Measurements from ENCODE around the gene IFRD2. TPM values are rescaled to one million over a fixed set of nuclear protein-coding genes. Genes with fewer than 3 reads are reported as not detected.

The IFRD2 gene
- total and polyA plus RNA-seq, 2 of the 13 experiments (the other 11 are each of a cell fraction or from before 2014, with no cell fraction given) = 32.8 to 96.1 TPM

- TF ChIP-seq ZBTB20 (CRISPR knock-in tag; IDR thresholded peaks at IDR 0.05; ENCODE audit: borderline replicate concordance, low read depth) = peak; percentile 71
- TF ChIP-seq HMGXB3 (CRISPR knock-in tag; IDR thresholded peaks at IDR 0.05; ENCODE audit: borderline replicate concordance) = no peak
- TF ChIP-seq, protein P1, sequence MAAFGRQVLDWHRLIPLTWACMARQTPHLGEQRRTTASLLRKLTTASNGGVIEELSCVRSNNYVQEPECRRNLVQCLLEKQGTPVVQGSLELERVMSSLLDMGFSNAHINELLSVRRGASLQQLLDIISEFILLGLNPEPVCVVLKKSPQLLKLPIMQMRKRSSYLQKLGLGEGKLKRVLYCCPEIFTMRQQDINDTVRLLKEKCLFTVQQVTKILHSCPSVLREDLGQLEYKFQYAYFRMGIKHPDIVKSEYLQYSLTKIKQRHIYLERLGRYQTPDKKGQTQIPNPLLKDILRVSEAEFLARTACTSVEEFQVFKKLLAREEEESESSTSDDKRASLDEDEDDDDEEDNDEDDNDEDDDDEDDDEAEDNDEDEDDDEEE (CRISPR knock-in tag; IDR thresholded peaks at IDR 0.05) = 0 out of 2 replicates have a peak, but pooled peaks have one; percentile 32
- TF ChIP-seq ZNF256 (CRISPR knock-in tag; conservative IDR thresholded peaks at IDR 0.05) = no peak
- TF ChIP-seq ZNF460 (CRISPR knock-in tag; IDR thresholded peaks at IDR 0.05; ENCODE audit: borderline replicate concordance) = no peak
- TF ChIP-seq, protein P2, sequence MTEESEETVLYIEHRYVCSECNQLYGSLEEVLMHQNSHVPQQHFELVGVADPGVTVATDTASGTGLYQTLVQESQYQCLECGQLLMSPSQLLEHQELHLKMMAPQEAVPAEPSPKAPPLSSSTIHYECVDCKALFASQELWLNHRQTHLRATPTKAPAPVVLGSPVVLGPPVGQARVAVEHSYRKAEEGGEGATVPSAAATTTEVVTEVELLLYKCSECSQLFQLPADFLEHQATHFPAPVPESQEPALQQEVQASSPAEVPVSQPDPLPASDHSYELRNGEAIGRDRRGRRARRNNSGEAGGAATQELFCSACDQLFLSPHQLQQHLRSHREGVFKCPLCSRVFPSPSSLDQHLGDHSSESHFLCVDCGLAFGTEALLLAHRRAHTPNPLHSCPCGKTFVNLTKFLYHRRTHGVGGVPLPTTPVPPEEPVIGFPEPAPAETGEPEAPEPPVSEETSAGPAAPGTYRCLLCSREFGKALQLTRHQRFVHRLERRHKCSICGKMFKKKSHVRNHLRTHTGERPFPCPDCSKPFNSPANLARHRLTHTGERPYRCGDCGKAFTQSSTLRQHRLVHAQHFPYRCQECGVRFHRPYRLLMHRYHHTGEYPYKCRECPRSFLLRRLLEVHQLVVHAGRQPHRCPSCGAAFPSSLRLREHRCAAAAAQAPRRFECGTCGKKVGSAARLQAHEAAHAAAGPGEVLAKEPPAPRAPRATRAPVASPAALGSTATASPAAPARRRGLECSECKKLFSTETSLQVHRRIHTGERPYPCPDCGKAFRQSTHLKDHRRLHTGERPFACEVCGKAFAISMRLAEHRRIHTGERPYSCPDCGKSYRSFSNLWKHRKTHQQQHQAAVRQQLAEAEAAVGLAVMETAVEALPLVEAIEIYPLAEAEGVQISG (CRISPR knock-in tag; IDR thresholded peaks at IDR 0.05) = peak; percentile 96
- peak; percentile 48; the same call in 1 of the 2 replicates for TF ChIP-seq ZNF274 (CRISPR knock-in tag; IDR thresholded peaks at IDR 0.05)
- TF ChIP-seq SMC3 (IDR thresholded peaks at IDR 0.05; ENCODE audit: low read length) = no peak
- TF ChIP-seq ZNF850 (CRISPR knock-in tag; conservative IDR thresholded peaks at IDR 0.05) = no peak
- TF ChIP-seq, protein P3, sequence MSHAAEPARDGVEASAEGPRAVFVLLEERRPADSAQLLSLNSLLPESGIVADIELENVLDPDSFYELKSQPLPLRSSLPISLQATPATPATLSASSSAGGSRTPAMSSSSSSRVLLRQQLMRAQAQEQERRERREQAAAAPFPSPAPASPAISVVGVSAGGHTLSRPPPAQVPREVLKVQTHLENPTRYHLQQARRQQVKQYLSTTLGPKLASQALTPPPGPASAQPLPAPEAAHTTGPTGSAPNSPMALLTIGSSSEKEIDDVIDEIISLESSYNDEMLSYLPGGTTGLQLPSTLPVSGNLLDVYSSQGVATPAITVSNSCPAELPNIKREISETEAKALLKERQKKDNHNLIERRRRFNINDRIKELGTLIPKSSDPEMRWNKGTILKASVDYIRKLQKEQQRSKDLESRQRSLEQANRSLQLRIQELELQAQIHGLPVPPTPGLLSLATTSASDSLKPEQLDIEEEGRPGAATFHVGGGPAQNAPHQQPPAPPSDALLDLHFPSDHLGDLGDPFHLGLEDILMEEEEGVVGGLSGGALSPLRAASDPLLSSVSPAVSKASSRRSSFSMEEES (CRISPR knock-in tag; IDR thresholded peaks at IDR 0.05) = peak; percentile 19; the same call in 1 of the 2 replicates
- peak; percentile 72; the same call in 1 of the 2 replicates for TF ChIP-seq KDM3A (CRISPR knock-in tag; IDR thresholded peaks at IDR 0.05; ENCODE audit: low read depth)
- no peak for TF ChIP-seq ZBTB39 (CRISPR knock-in tag; IDR thresholded peaks at IDR 0.05)
- TF ChIP-seq ZNF503 (CRISPR knock-in tag; IDR thresholded peaks at IDR 0.05) = no peak
Observed at GRCh38 chr3:50292159-50293078, at the start of gene IFRD2 (continued).

All from HepG2 (cell line).